Transverse colon (tissue), 4 donors: ENCODE data around the gene MORC2. TPM values are rescaled to one million over a fixed set of nuclear protein-coding genes. Genes with fewer than 3 reads are reported as not detected.

Source experiments
- DNase-seq: peaks from one replicate; pipeline ENCODE4 v3.0.0-alpha.2; 2019
- H3K27ac ChIP-seq, 4 donors: fragments of 200-600 bp; sonication (generic); 2 replicates each; pipeline ENCODE4 v1.5.1; 2016 to 2018; ENCODE audit warnings: inconsistent platforms in 4 of 4
- H3K27me3 ChIP-seq: fragments of 200-600 bp; sonication (generic); 2 replicates; pipeline ENCODE4 v1.5.1; 2017; ENCODE audit warnings: inconsistent platforms
- H3K36me3 ChIP-seq, 4 donors: fragments of 200-600 bp; sonication (generic); 2 replicates each; pipeline ENCODE4 v1.5.1; 2017 to 2019; ENCODE audit warnings: inconsistent platforms in 4 of 4
- H3K4me1 ChIP-seq, 4 donors: fragments of 200-600 bp; sonication (generic); 2 replicates each; pipeline ENCODE4 v1.5.1; 2017 to 2020; ENCODE audit warnings: inconsistent platforms in 4 of 4
- H3K4me3 ChIP-seq, 4 donors: fragments of 200-600 bp; sonication (generic); 1 replicate in 1 of 4; 2 replicates in 3 of 4; pipeline versions ENCODE4 v1.5.1 to v1.6.1; 2017 to 2019; ENCODE audit warnings: inconsistent platforms in 4 of 4
- H3K9me3 ChIP-seq, 2 donors: fragments of 200-600 bp; sonication (generic); 2 replicates each; pipeline ENCODE4 v1.5.1; 2017 to 2019; ENCODE audit warnings: inconsistent platforms in 2 of 2
- CTCF ChIP-seq, 5 experiments: fragments of 200-600 bp in 3 of 5; fragments of 450-650 bp in 2 of 5; sonication (generic) in 3 of 5; IDR thresholded peaks; 1 replicate in 2 of 5; 2 replicates in 3 of 5; pipeline ENCODE4 v1.5.1; 2016 to 2017; ENCODE audit warnings: antibody characterized with exemption in 5 of 5, inconsistent platforms in 3 of 5, mild to moderate bottlenecking in 2 of 5, moderate library complexity in 1 of 5
- EP300 ChIP-seq: sonication (generic); formaldehyde crosslinking; IDR thresholded peaks from one replicate; pipeline ENCODE4 v1.6.1; 2017; ENCODE audit warnings: antibody characterized with exemption, low read depth
- POLR2A ChIP-seq: fragments of 450-650 bp; IDR thresholded peaks from one replicate; pipeline ENCODE4 v1.6.1; 2016; ENCODE audit warnings: antibody characterized with exemption, mild to moderate bottlenecking, moderate library complexity
- POLR2AphosphoS5 ChIP-seq, 3 donors: sonication (generic); formaldehyde crosslinking; IDR thresholded peaks; one replicate each; pipeline ENCODE4 v1.6.1; 2016; ENCODE audit warnings: antibody characterized with exemption in 3 of 3
- WGBS, 2 donors: methylation state at CpG; one replicate each; pipeline ENCODE4 v1.1.5; 2018; ENCODE audit warnings: low coverage in 1 of 2; 5-methylcytosine and 5-hydroxymethylcytosine counted together
- in situ Hi-C, 4 donors: fragments of 200-750 bp; cut with MboI; loops; one replicate each; pipeline versions ENCODE4 v1.15.0 to v1.15.1; 2017; ENCODE audit warnings: low sequenced_read_pairs in 3 of 4, low pct_ligation_motif_present in 1 of 4, low pct_unique_long_range_greater_than_20kb in 1 of 4
- intact Hi-C: fragments of 100-400 bp; cut with DNase I; formaldehyde crosslinking; loops from one replicate; pipeline ENCODE4 v1.15.1; 2023; ENCODE audit warnings: low total_unique reads
- total RNA-seq, 4 donors: library from RNA; depleted of rRNA; stranded (reverse); fragments of >200 nt; gene quantifications; one replicate each; pipeline ENCODE4 v1.1.0, GENCODE V29; 2016

MORC2 gene
- total RNA-seq, 4 donors from 2014 or later: 11.9 to 23.9 (median 19.1) TPM

DNA sequence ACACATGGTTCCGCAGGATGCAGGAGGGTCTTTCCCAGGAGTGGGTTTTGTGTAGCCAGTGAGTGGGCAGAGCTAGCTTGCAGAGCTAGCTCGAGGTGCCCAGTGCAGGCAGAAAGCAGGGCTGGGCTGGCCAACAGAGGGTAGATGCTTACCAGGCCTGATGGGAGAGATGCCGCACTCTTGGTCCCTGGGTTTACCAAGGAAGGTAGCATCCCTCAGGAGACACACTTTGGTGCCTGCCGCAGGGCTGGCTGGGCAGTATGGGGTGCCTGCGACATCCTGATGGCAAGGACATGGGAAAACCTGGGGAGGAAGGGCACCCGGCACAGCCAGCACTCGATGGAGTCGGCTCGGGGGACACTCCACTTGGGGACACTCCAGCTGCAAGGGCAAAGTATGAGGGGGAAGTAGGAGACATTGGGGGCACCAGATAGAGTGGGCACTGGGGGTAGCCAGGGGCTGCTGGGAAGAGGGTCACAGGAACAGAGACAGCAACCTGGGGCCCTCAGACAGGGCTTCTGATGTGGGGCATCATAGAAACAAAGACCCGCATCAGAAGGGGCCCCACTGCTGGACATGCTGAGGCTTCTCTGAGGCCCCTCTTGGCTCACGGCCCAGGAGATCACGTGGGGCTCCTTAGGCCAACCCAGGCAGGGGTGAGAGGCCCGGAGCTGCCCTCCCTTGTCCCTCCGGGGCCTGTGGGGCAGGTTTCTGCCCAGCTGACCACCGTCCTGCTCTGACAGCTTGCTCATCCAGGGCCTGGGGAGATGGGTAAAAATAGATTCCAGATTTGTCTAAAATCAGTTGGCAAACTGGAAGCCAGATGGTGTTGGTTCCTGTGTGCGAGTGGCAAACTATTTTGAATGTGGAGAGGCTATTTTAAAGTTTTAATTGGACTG, 89.8 kb downstream of the MORC2 start:
- DNase-seq: no peak
- H3K27ac ChIP-seq: no peak overlapping the region
- no peaks in the 10 kb centered on the region for H3K27me3 ChIP-seq
- TF ChIP-seq POLR2AphosphoS5 (IDR thresholded peaks at IDR 0.05): no peak
- no peaks in the 10 kb centered on the region for H3K36me3 ChIP-seq
- no peaks in the 10 kb centered on the region for H3K9me3 ChIP-seq
- WGBS, 2 donors: 79 to 100% methylated on average over 4 to 15 of the region's 16 CpGs
- no peaks in the 10 kb centered on the region for H3K4me1 ChIP-seq
- intact Hi-C loops: no loop called here
- no peak overlapping the region for H3K4me3 ChIP-seq
- in situ Hi-C loops: no loop called here

DNA sequence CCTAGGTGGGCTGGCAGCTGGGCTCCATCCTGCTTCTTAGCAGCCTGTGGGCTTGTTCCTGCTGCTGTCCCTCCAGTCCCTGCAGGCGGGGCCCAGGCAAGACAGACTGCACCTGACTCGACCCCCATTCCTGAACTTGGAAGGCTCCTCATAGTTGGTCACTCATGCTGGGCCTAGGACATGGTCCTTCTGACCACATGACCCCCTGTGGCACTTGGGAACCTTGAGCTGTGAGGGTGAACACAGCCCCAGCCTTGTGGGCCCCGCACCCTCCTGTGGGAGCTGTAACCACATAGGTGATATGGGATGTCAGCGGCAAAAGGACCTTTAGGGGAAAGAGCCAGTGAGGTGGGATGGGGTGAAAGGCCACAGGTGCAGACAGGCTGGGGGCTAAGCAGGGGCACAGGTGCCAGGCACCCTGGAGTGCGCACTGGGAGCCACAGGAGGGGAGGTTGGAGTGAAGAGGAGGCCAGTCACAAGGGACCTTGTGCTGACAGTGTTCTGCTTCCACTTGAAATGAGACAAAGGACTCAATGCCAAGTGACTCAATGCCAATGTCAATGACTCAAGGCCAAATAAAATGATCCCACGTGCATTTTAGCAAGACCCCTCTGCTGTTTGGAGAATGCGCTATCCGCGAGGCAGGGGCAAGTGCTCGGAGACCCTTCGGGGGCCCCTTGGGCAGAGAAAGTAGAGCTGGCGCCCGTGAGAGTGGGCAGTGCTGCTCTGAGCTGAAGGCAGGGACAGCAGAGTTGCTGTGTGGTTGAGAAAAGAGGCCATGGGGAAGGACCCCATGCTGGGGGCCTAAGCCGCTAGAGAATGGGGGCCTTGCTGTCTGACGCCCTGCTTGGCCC, 90.7 kb downstream of the MORC2 start:
- no peaks in the 10 kb centered on the region for H3K27me3 ChIP-seq
- no peak overlapping the region for H3K27ac ChIP-seq
- no peaks in the 10 kb centered on the region for H3K36me3 ChIP-seq
- H3K9me3 ChIP-seq: no peaks in the 10 kb centered on the region
- 67 to 85% methylated on average over 1 to 15 of the region's 15 CpGs for WGBS, 2 donors
- no peak overlapping the region for H3K4me3 ChIP-seq
- H3K4me1 ChIP-seq: no peaks in the 10 kb centered on the region
- no peak for TF ChIP-seq POLR2A
- TF ChIP-seq CTCF (IDR thresholded peaks at IDR 0.05): no peak
- no peak for TF ChIP-seq POLR2AphosphoS5 (IDR thresholded peaks at IDR 0.05)
- TF ChIP-seq EP300: no peak
- no peak for DNase-seq
- intact Hi-C loops: no loop called here
- in situ Hi-C loops: no loop called here

DNA sequence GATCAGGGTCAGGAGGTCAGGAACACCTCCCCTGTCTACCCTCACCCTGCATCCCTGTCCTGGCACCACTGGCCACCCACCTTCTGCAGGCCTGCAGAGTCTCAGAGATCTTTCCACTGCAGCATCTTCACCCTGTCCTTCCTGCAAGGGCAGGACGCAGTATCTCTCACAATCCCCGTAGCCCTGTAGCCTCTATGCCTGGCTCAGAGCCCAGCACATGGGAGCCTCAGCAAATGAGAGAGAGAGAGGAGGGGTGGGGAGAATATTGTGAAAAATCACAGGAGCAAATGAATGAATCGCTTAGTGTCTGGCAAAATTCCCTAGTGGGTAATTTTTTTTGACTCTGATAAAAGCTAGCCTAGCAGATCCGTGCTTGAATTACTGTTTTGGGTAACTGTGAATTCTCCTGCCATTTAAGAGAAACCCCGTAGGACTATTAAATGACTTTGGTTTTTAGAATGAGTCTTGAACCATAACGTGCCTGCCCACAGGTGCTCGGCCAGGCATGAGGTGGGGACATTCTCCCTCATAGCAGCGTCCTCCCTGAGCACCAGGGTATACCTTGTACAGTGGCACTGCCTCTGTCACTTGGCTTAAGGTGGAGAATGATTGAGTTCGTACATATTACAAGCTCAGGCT, 91.5 kb downstream of the MORC2 start:
- 61 to 64% methylated on average over 5 to 9 of the region's 9 CpGs for WGBS, 2 donors
- no peaks in the 10 kb centered on the region for H3K36me3 ChIP-seq
- no peak overlapping the region for H3K4me3 ChIP-seq
- TF ChIP-seq POLR2AphosphoS5 (IDR thresholded peaks at IDR 0.05): no peak
- TF ChIP-seq POLR2A: no peak
- TF ChIP-seq EP300: no peak
- no peak for TF ChIP-seq CTCF (IDR thresholded peaks at IDR 0.05)
- H3K4me1 ChIP-seq: no peaks in the 10 kb centered on the region
- no peak overlapping the region for H3K27ac ChIP-seq
- DNase-seq: no peak
- in situ Hi-C loops: no loop called here
- intact Hi-C loops: no loop called here
- no peaks in the 10 kb centered on the region for H3K27me3 ChIP-seq
- no peaks in the 10 kb centered on the region for H3K9me3 ChIP-seq

DNA sequence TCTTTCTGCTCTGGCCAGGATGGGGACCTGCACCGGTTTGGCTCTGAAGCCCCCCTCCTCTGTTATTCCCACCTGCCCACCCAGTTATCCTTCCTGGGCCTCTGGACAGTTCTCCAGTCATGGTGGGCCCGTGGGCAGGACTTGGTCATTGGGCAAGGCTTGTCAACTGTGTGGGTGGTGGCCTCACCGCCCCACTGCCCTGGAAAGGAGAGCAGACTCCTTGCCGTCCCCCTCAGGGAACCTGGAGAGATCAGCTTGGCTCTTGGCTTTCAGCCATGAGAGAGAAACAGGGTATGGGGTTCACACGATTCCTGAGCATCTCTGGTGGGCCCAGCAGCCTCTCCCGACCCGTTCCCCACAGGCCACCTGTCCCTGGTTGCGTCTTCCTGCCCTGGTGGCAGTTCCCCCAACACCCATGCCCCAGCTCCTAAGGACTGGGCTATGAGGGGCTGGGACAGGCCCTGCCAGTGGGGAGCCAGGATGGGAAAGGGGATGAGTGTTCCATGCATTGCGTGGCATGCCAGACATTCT, 92.3 kb downstream of the MORC2 start:
- intact Hi-C loops (no loop called here), in situ Hi-C loops (no loop called here)
- H3K27me3 ChIP-seq: no peaks in the 10 kb centered on the region
- no peak overlapping the region for H3K27ac ChIP-seq
- TF ChIP-seq EP300 (no peak), CTCF (IDR thresholded peaks at IDR 0.05) (no peak), POLR2AphosphoS5 (IDR thresholded peaks at IDR 0.05) (no peak), POLR2A (no peak)
- WGBS, 2 donors: 92% methylated on average over 9 of the region's 9 CpGs; no CpG with 5 or more reads in 1 of the 2 donors
- no peaks in the 10 kb centered on the region for H3K4me1 ChIP-seq
- DNase-seq: no peak
- H3K9me3 ChIP-seq: no peaks in the 10 kb centered on the region
- no peaks in the 10 kb centered on the region for H3K36me3 ChIP-seq
- H3K4me3 ChIP-seq: no peak overlapping the region
